HG03066 (cell line): ENCODE data around the gene C16orf86.

Experiments
- ATAC-seq: cut with Tn5 transposase; IDR thresholded peaks from one replicate; pipeline ENCODE4 v1.9.1; 2021; ENCODE audit warnings: low read depth; ENCODE audit not compliant: unreplicated experiment

The C16orf86 gene

DNA sequence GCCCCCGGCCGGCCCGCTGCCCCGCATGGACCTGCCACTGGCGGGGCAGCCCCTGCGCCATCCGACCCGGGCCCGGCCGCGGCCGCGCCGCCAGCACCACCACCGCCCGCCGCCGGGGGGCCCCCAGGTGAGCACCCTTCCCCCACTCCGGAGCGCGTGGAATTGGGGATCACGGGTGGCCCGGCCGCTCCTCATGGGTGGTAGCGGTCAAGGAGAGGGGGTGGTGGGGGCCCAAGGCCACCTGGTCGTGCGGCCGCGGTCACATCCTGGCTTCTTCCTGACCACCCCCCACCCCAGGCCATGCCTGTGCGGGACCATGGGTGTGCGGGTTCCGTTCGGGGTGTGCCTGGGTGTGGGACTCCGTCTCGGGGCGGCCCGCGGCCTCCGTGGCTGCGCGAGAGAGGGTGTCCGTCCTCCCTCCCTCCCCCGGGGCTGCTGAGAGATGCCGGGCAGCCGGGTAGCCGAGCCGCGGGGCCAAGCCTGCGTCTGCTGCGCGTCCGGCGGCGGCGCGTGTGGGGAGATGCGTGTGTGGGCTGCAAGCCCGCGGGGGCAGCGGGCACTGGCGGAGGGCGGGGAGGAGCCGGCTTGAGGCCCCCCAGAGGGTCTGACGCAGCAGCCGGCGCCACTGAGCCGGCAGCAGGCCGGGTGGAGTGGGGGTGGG, 13.4 kb upstream of the C16orf86 start:
- ATAC-seq: no peak

GRCh38 chr16:67653789-67654402, 12.7 kb upstream of the C16orf86 start:
- ATAC-seq: no peak

- ATAC-seq: no peak
Measured at GRCh38 chr16:67654403-67654911, 12.2 kb upstream of the C16orf86 start.

DNA sequence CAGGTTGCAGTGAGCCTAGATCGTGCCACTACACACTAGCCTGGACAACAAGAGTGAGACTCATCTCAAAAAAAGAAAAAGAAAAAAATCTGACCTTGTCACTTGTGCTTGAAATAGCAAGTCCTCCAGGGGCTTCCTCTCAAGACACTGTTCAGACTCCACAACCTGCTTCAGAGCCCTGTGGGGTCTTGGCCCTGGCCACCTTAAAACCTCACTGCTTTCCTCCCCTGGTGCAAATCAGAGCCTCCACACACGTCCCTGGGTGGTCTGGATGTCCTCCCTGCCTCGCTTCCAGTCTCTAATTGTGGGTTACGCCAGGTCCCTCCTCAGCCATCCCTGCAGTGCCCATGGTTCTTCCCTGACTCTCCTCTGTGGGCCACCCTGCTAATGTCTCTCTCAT, 11.3 kb upstream of the C16orf86 start:
- no peak for ATAC-seq

DNA sequence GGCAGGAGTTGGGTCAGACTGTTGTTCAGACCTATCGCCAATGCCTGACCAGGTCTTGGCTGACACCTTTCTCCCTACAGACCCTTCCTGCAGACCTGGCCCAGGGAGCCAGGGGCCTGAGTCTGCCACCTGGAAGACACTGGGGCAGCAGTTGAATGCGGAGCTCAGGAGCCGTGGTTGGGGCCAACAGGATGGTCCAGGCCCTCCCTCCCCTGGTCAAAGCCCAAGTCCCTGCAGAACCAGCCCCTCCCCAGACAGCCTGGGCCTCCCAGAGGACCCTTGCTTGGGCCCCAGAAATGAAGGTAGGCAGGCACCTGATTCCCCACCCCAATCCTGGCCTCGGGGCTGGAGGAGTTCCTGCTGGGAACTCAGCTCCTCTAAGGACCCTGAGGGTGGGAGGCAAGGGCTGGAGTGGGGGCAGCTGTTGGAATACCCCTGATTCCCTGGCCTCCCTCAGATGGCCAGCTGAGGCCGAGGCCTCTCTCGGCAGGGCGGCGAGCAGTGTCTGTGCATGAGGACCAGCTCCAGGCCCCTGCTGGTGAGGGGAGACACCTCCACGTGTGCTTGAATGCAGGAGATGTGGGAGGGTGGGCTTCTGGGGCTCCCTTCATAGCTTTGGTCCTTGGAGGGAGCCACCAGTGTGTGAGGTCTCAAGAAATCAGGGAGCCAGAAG, 10.1 kb upstream of the C16orf86 start:
- no peak for ATAC-seq

- ATAC-seq: no peak
Measured at GRCh38 chr16:67657017-67657608, 9.5 kb upstream of the C16orf86 start.

DNA sequence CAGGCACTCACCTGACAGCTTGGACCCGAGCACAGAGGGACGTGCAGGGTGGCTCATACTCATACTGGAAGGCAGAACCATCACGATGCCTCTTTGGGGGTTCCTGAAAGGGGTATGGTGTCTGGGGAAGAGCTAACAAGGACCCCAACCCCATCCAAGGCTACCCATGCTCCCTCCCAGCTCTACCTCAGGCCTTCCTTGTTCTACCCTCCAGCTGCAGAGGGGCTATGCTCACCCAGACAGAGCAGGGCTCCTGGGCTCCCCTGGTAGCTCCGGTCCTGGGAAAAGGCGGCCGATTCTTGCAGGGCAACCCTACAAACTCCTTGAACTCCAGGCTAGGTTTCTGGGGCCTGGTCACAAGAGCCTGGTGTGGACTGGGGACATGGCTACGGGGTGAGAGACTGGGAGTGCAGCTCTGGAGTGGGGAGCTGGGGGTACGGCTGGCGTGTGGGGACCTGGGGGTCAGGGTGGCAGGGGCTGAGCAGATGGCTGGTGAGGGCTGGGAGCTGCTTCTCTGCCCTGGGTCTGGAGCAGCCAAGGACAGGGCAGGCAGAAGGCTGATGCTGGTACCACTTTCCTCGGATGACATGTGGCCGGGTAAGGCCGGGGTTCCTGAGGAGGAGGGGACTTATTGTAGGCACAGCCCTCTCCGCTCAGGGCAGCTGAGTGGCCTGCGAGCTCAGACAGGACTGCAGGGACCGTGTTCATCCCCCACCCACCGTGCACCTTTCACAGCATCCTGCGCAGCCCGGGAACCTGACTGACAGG, 8.7 kb upstream of the C16orf86 start:
- no peak for ATAC-seq

DNA sequence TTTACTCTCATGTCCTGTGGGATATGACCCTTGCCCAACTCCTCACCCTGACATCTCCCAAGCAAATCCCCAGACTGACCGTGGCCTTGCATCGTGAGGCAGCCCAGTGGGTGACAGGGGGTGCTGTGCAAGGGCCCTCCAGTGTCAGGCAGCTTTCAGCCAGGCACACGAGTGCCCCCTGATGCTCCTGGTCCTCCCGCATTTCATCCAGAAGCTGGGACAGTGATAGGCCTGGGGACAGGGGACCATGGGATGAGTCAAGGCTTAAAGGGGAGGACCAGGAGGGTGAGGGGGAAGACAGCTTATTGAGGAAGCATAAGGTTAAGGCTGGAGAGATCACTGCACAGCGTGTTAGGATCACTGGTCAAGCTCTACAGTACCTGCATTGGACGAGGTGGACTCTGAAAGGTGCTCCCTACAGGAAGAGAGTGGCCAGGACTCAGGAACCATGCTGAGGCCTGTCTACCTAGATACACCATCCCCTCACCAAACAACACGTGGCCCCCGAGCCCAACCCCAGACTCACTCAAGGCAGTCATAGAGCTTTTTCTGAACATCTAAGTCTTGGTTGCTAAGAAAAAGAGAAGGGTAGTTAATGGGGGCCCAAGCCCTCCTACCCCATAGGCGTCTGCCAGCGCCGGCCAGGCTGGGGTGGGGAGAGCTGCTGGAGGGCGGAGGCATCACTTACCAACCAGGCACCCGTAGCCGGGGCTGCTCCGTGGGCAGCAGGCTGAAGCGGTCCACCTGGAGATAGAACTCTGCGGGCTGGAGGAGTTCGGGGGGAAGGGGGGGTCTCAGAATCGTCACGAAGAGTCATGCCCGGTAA, 7.6 kb upstream of the C16orf86 start:
- no peak for ATAC-seq

DNA sequence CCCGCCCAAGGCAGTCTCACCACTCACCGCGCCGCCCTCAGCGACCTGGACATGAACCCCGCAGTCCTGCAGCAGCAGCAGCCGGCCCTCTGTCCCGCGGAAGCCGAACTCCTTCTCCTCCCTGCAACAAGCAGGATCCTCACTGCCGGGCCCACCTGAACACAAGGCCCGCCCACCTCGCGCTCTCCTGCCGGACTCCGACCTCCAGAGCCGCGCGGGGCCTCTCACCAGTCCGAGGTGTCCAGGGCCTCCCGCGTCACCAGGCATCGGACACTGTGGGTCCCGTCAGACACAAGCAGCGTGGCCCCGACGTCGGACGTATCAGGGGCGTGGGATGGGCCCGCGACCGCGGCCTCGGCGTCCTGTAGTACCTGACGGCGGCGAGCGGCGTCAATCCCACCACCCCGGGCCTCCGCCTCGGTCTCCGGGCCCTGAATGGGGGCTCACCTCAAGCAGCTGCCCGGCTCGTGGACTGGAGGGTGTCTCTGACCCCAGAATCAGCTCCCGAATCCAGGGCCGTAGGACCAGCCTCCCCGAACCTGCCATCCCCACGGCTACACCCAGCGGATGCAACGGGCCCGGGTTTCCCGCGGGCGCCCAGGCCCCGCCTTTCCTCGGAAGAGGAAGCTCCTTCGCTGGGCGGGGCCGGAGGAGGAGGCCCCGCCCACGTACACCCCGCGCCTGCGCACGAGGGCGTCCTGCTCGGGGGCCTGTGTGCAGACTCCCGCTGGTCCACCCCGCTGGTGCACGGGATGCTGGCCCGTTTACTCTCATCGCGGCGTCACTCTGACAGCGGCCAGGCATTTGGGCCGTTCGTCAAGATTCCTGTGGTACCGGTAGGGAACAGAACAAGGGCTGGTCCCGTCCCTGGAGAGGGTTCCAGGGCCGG, 6.7 kb upstream of the C16orf86 start, which contains the start of gene ACD:
ACD (minus strand) TSS at position 586 of the 889 bp plus-strand sequence; CDS start at position 546, 40 bp downstream.
- peak; percentile 44 for ATAC-seq

DNA sequence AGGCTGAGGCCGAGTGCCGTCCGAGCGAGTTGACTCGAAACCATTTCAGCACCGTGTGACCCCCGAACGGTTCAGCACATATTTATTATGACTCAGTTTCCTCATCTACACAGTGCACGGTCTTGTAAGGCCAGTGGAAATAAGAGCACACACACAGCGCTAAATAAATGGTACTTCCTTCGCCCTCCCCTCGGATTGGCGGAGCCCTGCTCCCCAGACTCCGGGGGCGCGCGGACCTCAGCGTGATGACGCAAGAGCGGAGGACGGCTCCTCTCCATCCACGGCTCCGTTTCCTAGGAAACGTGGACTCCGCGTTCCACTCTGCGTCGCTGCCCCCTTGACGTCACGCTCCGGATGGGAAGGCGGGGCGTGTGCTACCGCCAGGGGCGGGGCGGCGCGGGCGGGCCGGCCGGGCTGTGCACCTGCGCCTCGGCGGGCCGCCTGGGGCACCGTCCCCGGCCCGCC, 6.0 kb upstream of the C16orf86 start, which contains the start of gene PARD6A:
PARD6A (plus strand) TSS at position 397 of the 465 bp plus-strand sequence. CDS start 79 bp downstream, outside the sequence.
- ATAC-seq: peak; percentile 73

DNA sequence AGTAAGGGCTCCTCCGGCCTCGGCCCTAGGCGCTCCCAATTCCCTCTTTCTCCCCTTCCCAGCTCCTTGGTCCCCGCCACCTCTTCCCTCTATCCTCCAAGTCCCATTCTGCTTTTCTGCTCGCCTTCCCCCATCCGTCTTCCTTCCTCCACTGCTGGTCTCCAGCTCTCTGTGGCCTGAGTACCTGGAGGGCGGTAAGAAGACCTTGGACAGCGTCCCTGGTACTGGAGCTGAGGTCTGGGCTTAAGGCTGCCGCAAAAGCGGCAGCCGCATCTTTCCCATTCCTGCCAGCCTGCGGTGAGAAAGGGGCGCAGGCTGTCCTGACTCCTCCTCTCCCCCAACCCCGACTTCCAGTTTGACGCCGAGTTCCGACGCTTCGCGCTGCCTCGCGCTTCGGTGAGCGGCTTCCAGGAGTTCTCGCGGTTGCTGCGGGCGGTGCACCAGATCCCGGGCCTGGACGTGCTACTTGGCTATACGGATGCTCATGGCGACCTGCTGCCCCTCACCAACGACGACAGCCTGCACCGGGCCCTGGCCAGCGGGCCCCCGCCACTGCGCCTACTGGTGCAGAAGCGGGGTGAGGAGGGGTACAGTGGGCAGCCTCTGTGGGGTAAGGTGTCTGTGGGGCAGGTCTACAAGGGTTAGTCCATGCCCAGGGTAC, 5.4 kb upstream of the C16orf86 start:
- ATAC-seq: peak; percentile 5

GRCh38 chr16:67661886-67662652, 4.5 kb upstream of the C16orf86 start:
- no peak for ATAC-seq

DNA sequence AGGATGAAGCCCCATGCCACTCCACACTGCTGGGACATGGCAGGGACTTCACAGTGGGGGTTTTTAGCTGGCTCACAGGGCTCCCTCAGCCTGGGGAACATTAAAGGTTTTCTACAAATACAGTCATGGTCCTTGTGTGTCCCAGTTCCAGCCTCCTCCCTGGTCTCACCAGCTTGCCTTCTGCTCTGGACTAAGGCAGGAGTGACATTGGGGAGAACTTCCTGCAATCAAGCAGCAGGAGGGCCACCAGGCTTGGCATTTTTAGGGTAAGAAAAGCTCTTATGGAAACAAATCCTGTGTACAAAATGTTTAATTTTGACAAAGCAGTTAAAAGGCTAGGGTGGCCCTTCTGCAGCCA, 4.0 kb upstream of the C16orf86 start:
- ATAC-seq: no peak

DNA sequence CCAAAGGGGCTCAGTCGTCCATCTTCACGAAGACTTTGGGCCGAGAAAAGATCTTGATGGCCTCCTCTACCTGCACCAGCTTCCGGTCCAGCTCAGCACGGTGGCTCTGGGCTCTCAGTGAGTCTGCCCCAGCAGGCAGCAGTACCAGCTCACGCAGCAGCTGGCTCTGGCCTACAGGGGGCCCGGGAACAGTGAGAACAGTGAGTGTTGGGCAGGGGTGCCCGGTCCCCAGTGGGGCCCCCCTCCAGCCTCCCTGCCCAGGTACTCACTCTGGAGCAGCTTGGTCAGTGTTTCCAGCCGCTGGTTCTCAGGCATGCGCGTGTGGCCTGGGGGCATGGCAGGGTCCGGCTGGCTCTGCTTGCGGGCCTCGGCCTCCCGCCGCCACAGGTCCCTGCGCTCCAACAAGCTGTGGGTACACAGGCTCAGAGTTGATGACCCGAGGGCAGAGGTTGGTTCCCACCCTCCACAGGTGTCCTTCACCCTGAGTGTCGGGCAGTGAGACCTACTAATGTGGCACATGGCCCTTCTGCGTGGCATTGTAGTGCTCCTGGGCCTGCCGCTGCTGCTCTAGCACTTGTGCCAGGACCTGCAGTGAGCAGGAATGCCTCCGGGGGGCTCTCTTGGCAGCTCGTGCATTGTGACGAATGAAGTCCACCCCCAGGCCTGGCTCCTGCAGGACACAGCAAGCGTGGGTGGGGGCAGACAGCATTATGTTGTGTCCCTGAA, 3.3 kb upstream of the C16orf86 start:
- no peak for ATAC-seq

DNA sequence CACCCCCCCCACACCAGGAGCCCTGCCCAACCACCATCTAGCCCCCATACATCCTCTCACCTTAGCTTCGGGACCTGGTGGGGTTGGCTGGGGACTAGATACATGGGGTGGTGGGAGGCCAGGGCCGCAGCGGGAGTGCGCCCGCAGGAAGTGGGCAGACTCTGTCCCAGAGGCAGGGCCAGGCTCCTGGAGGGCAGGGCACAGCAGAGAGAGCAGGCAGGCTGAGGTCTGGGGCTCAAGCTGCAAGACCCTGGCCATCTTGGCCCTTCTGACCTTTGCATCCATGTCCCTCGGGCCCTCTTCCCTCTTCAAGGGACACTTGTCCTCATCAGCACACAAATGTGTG, 2.8 kb upstream of the C16orf86 start:
- no peak for ATAC-seq

- ATAC-seq: no peak
Measured at GRCh38 chr16:67664258-67664657, 2.4 kb upstream of the C16orf86 start.

GRCh38 chr16:67664871-67665270, 1.7 kb upstream of the C16orf86 start:
- ATAC-seq: no peak
